GM20431 (cell line): ENCODE results near the gene S100A16.
"Not testable (repeated sequence)": the region's sequence is repeated elsewhere in the genome, so short reads cannot be mapped to it uniquely, and the experiment has no call there.

Experiments used
- in situ Hi-C: fragments of 300-500 bp; cut with MseI, MboI; formaldehyde crosslinking; loops from one replicate; pipeline ENCODE4 v1.15.0; 2020; ENCODE audit warnings: low sequenced_read_pairs; ENCODE audit not compliant: unreplicated experiment

The S100A16 gene

GRCh38 chr1:153568367-153569099 is 44.4 kb downstream of the S100A16 start:
- in situ Hi-C loops: loop anchor here (5.0 kb wide), 1 partner anchor 56 kb away; no protein-coding TSS in a partner anchor

GRCh38 chr1:153567621-153568366 is 45.1 kb downstream of the S100A16 start:
- in situ Hi-C loops: loop anchor here (5.0 kb wide), 1 partner anchor 55 kb away; no protein-coding TSS in a partner anchor

GRCh38 chr1:153566414-153567371 is 46.2 kb downstream of the S100A16 start:
- in situ Hi-C loops: loop anchor here (5.0 kb wide), 1 partner anchor 54 kb away; no protein-coding TSS in a partner anchor

GRCh38 chr1:153565529-153566374 is 47.2 kb downstream of the S100A16 start, which contains the start of gene S100A2:
S100A2 (minus strand) TSS chr1:153565844; CDS start chr1:153563877, 1,967 bp downstream.
- in situ Hi-C loops: loop anchor here (5.0 kb wide), 1 partner anchor 53 kb away; no protein-coding TSS in a partner anchor

- in situ Hi-C loops: no loop called here
These were observed 48.9 kb downstream of the S100A16 start for GRCh38 chr1:153563991-153564390.

- in situ Hi-C loops: no loop called here
These were observed 49.4 kb downstream of the S100A16 start for GRCh38 chr1:153563483-153563901.

GRCh38 chr1:153562021-153562420 is 50.9 kb downstream of the S100A16 start:
- in situ Hi-C loops: not testable (repeated sequence)

GRCh38 chr1:153561466-153561985 is 51.4 kb downstream of the S100A16 start:
- in situ Hi-C loops: no loop called here

- in situ Hi-C loops: no loop called here
These were observed 52.0 kb downstream of the S100A16 start for GRCh38 chr1:153560771-153561465.

GRCh38 chr1:153560241-153560640 is 52.7 kb downstream of the S100A16 start:
- in situ Hi-C loops: no loop called here

- in situ Hi-C loops: no loop called here
These were observed 55.1 kb downstream of the S100A16 start for GRCh38 chr1:153557877-153558276.
